HG03378 (cell line): ENCODE data around the gene OLIG1.

Experiments used
- ATAC-seq: cut with Tn5 transposase; IDR thresholded peaks from one replicate; pipeline ENCODE4 v1.9.1; 2021; ENCODE audit warnings: mild to moderate bottlenecking, moderate library complexity; ENCODE audit not compliant: unreplicated experiment

The OLIG1 gene

GRCh38 chr21:33096426-33096825 is 26.5 kb downstream of the OLIG1 start:
- ATAC-seq = no peak

GRCh38 chr21:33099131-33099530 is 29.2 kb downstream of the OLIG1 start:
- ATAC-seq = no peak

- no peak for ATAC-seq
Observed at GRCh38 chr21:33101300-33101911, 31.5 kb downstream of the OLIG1 start.

- no peak for ATAC-seq
Observed at GRCh38 chr21:33105088-33105487, 35.1 kb downstream of the OLIG1 start.

GRCh38 chr21:33108228-33108627 is 38.3 kb downstream of the OLIG1 start:
- no peak for ATAC-seq

- no peak for ATAC-seq
Observed at GRCh38 chr21:33109574-33110339, 39.8 kb downstream of the OLIG1 start.

- ATAC-seq = no peak
Observed at GRCh38 chr21:33110340-33110715, 40.4 kb downstream of the OLIG1 start.

GRCh38 chr21:33111577-33111976 is 41.6 kb downstream of the OLIG1 start:
- ATAC-seq = no peak

- ATAC-seq = no peak
Observed at GRCh38 chr21:33112151-33112550, 42.2 kb downstream of the OLIG1 start.

- no peak for ATAC-seq
Observed at GRCh38 chr21:33112681-33113080, 42.7 kb downstream of the OLIG1 start.

GRCh38 chr21:33113131-33113530 is 43.2 kb downstream of the OLIG1 start:
- no peak for ATAC-seq

- ATAC-seq = no peak
Observed at GRCh38 chr21:33114276-33114675, 44.3 kb downstream of the OLIG1 start.

GRCh38 chr21:33115631-33116510 is 45.9 kb downstream of the OLIG1 start:
- ATAC-seq = no peak

- no peak for ATAC-seq
Observed at GRCh38 chr21:33116676-33117075, 46.7 kb downstream of the OLIG1 start.

- no peak for ATAC-seq
Observed at GRCh38 chr21:33117101-33117888, 47.4 kb downstream of the OLIG1 start.
